Esophagus squamous epithelium (tissue), 5 donors: ENCODE data around the gene NLRP5. TPM values are rescaled to one million over a fixed set of nuclear protein-coding genes. Genes with fewer than 3 reads are reported as not detected.
"Not testable (repeated sequence)": the region's sequence is repeated elsewhere in the genome, so short reads cannot be mapped to it uniquely, and the experiment has no call there.

Experiments
- DNase-seq: peaks from one replicate; lab custom pipeline; 2025; lab: John Stamatoyannopoulos, UW
- H3K27ac ChIP-seq, 4 donors: fragments of 200-600 bp; sonication (generic); one replicate each; pipeline ENCODE4 v1.5.1; 2016 to 2019; ENCODE audit warnings: mild to moderate bottlenecking in 1 of 4
- H3K27me3 ChIP-seq, 4 donors: fragments of 200-600 bp; sonication (generic); 1 replicate in 3 of 4; 2 replicates in 1 of 4; pipeline versions ENCODE4 v1.5.1 to v1.6.0; 2017 to 2021; ENCODE audit warnings: antibody characterized with exemption in 1 of 4
- H3K36me3 ChIP-seq, 3 donors: fragments of 200-600 bp; sonication (generic); one replicate each; pipeline ENCODE4 v1.5.1; 2016 to 2019
- H3K4me1 ChIP-seq, 3 donors: fragments of 200-600 bp; sonication (generic); one replicate each; pipeline ENCODE4 v1.5.1; 2017 to 2019
- H3K4me3 ChIP-seq, 4 donors: fragments of 200-600 bp; sonication (generic); 1 replicate in 3 of 4; 2 replicates in 1 of 4; pipeline ENCODE4 v1.5.1; 2016 to 2019; ENCODE audit warnings: mild to moderate bottlenecking in 2 of 4, moderate library complexity in 1 of 4
- H3K9me3 ChIP-seq, 3 donors: fragments of 200-600 bp; sonication (generic); one replicate each; pipeline ENCODE4 v1.5.1; 2016 to 2019
- CTCF ChIP-seq, 6 experiments: fragments of 450-650 bp in 4 of 6; fragments of 200-600 bp in 2 of 6; sonication (generic) in 2 of 6; IDR thresholded peaks; one replicate each; pipeline ENCODE4 v1.5.1; 2016 to 2019; ENCODE audit warnings: antibody characterized with exemption in 6 of 6, mild to moderate bottlenecking in 4 of 6, moderate library complexity in 4 of 6
- POLR2A ChIP-seq, 4 donors: fragments of 450-650 bp; IDR thresholded peaks; one replicate each; pipeline ENCODE4 v1.6.1; 2017; ENCODE audit warnings: antibody characterized with exemption in 4 of 4, mild to moderate bottlenecking in 4 of 4, moderate library complexity in 3 of 4
- WGBS, 2 donors: methylation state at CpG; one replicate each; pipeline ENCODE4 v1.1.5; 2018; 5-methylcytosine and 5-hydroxymethylcytosine counted together
- intact Hi-C: fragments of 100-400 bp; cut with DNase I; formaldehyde crosslinking; loops from one replicate; pipeline ENCODE4 v1.15.0; 2022
- total RNA-seq, 4 donors: library from RNA; depleted of rRNA; stranded (reverse); fragments of >200 nt; gene quantifications; one replicate each; pipeline ENCODE4 v1.1.0, GENCODE V29; 2016
- donor health status: DM: yes; HTN: yes; CAD: no.

Gene NLRP5
- total RNA-seq, 4 donors from 2014 or later: not detected

- TF ChIP-seq POLR2A (IDR thresholded peaks at IDR 0.05) (no peak), CTCF (IDR thresholded peaks at IDR 0.05) (no peak)
- intact Hi-C loops: no loop called here
- Histone ChIP-seq H3K4me1 (peaks cover 0 to 23% (median 4%) of the 10 kb centered on the region in 3 donors), H3K4me3 (no peak overlapping the region), H3K27ac (no peak overlapping the region), H3K36me3 (peaks cover 4 to 79% (median 5%) of the 10 kb centered on the region in 3 donors), H3K9me3 (no peaks in the 10 kb centered on the region), H3K27me3 (no peaks in the 10 kb centered on the region)
- DNase-seq: no peak
- WGBS, 2 donors: 97% methylated on average over 30 to 31 of the region's 32 CpGs
These were observed 106.4 kb downstream of the NLRP5 start for GRCh38 chr19:56092685-56093631.

GRCh38 chr19:56094449-56094848 is 107.9 kb downstream of the NLRP5 start:
- no peak overlapping the region for H3K27ac ChIP-seq
- H3K9me3 ChIP-seq: no peaks in the 10 kb centered on the region
- DNase-seq: no peak
- H3K4me1 ChIP-seq: peaks cover 0 to 23% (median 4%) of the 10 kb centered on the region in 3 donors
- no peak overlapping the region for H3K4me3 ChIP-seq
- H3K36me3 ChIP-seq: peaks cover 2 to 77% (median 6%) of the 10 kb centered on the region in 3 donors
- H3K27me3 ChIP-seq: no peaks in the 10 kb centered on the region
- TF ChIP-seq POLR2A (IDR thresholded peaks at IDR 0.05) (no peak), CTCF (IDR thresholded peaks at IDR 0.05) (no peak)
- intact Hi-C loops: no loop called here
- 92 to 95% methylated on average over 8 of the region's 9 CpGs for WGBS, 2 donors

- no peak for DNase-seq
- Histone ChIP-seq H3K4me3 (no peak overlapping the region), H3K4me1 (peaks cover 0 to 7% (median under 1%) of the 10 kb centered on the region in 3 donors), H3K27me3 (no peaks in the 10 kb centered on the region), H3K27ac (no peak overlapping the region), H3K36me3 (peaks cover 6 to 85% (median 7%) of the 10 kb centered on the region in 3 donors), H3K9me3 (no peaks in the 10 kb centered on the region)
- TF ChIP-seq CTCF (IDR thresholded peaks at IDR 0.05) (no peak), POLR2A (IDR thresholded peaks at IDR 0.05) (no peak)
- 86 to 90% methylated on average over 12 to 13 of the region's 13 CpGs for WGBS, 2 donors
- intact Hi-C loops: no loop called here
These were observed 110.1 kb downstream of the NLRP5 start for GRCh38 chr19:56096665-56097064.

GRCh38 chr19:56097306-56097705 is 110.7 kb downstream of the NLRP5 start:
- intact Hi-C loops: no loop called here
- peaks cover 0 to 5% (median 0%) of the 10 kb centered on the region in 3 donors for H3K4me1 ChIP-seq
- no peak overlapping the region for H3K4me3 ChIP-seq
- no peak for TF ChIP-seq CTCF (IDR thresholded peaks at IDR 0.05)
- H3K9me3 ChIP-seq: no peaks in the 10 kb centered on the region
- WGBS, 2 donors: 68 to 83% methylated on average over 17 to 23 of the region's 23 CpGs
- no peak for DNase-seq
- H3K27me3 ChIP-seq: no peaks in the 10 kb centered on the region
- peaks cover 10 to 92% (median 13%) of the 10 kb centered on the region in 3 donors for H3K36me3 ChIP-seq
- no peak overlapping the region for H3K27ac ChIP-seq

GRCh38 chr19:56097776-56098175 is 111.2 kb downstream of the NLRP5 start:
- Histone ChIP-seq H3K27ac (no peak overlapping the region), H3K4me1 (peaks cover 0 to 8% (median 0%) of the 10 kb centered on the region in 3 donors), H3K36me3 (peaks cover 10 to 94% (median 18%) of the 10 kb centered on the region in 3 donors), H3K9me3 (no peaks in the 10 kb centered on the region), H3K27me3 (no peaks in the 10 kb centered on the region), H3K4me3 (no peak overlapping the region)
- no peak for DNase-seq
- no peak for TF ChIP-seq POLR2A (IDR thresholded peaks at IDR 0.05)
- no peak for TF ChIP-seq CTCF (IDR thresholded peaks at IDR 0.05)
- intact Hi-C loops: no loop called here
- WGBS, 2 donors: 80% methylated on average over 2 of the region's 7 CpGs; no CpG with 5 or more reads in 1 of the 2 donors

- H3K4me1 ChIP-seq: peaks cover 0 to 12% (median 0%) of the 10 kb centered on the region in 3 donors
- intact Hi-C loops, DNase-seq, H3K27ac ChIP-seq, H3K27me3 ChIP-seq, H3K9me3 ChIP-seq, H3K4me3 ChIP-seq: not testable (repeated sequence)
- 88% methylated on average over 17 of the region's 21 CpGs; no CpG with 5 or more reads in 1 of the 2 donors for WGBS, 2 donors
- peaks cover 10 to 94% (median 19%) of the 10 kb centered on the region in 3 donors for H3K36me3 ChIP-seq
These were observed 111.7 kb downstream of the NLRP5 start for GRCh38 chr19:56098237-56098636.
